ENCODE data around the gene POLR3B.

- TF ChIP-seq CTCF (IDR thresholded peaks at IDR 0.05; ENCODE audit: insufficient read depth, low read length), result no peak
- TF ChIP-seq POLR2AphosphoS5 (IDR thresholded peaks at IDR 0.05; ENCODE audit: low read depth), result no peak
These were observed 49.4 kb upstream of the POLR3B start for GRCh38 chr12:106308121-106308520.
